Thyroid gland (tissue), 4 donors: Measurements from ENCODE around the gene EFCAB7.

Experiments
- POLR2A ChIP-seq, 2 donors: fragments of 450-650 bp; IDR thresholded peaks; one replicate each; pipeline ENCODE4 v1.6.1; 2017; ENCODE audit warnings: antibody characterized with exemption in 2 of 2, mild to moderate bottlenecking in 2 of 2, moderate library complexity in 1 of 2
- TF ChIP-seq, protein P1 (sequence below), 6 experiments: fragments of 200-600 bp in 3 of 6; fragments of 450-650 bp in 3 of 6; sonication (generic) in 3 of 6; IDR thresholded peaks; one replicate each; pipeline ENCODE4 v1.5.1; 2016 to 2019; ENCODE audit warnings: antibody characterized with exemption in 6 of 6, mild to moderate bottlenecking in 2 of 6, inconsistent platforms in 1 of 6, moderate library complexity in 1 of 6

DNA sequence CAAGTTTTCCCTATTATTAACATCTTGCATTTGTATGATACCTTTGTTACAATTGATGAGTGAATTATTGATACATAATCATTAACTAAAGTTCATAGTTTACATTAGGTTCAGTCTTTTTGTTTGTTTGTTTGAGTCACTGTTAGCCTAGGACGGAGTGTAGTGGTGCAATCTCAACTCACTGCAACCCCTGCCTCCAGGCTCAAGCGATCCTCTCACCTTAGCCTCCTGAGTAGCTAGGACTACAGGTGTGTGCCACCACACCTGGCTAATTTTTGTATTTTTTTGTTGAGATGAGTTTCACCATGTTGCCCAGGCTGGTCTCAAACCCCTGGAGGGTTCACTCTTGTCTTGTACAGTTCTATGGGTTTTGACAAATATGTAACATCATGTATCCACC lies 36.0 kb downstream of the EFCAB7 start:
- TF ChIP-seq, protein P1, sequence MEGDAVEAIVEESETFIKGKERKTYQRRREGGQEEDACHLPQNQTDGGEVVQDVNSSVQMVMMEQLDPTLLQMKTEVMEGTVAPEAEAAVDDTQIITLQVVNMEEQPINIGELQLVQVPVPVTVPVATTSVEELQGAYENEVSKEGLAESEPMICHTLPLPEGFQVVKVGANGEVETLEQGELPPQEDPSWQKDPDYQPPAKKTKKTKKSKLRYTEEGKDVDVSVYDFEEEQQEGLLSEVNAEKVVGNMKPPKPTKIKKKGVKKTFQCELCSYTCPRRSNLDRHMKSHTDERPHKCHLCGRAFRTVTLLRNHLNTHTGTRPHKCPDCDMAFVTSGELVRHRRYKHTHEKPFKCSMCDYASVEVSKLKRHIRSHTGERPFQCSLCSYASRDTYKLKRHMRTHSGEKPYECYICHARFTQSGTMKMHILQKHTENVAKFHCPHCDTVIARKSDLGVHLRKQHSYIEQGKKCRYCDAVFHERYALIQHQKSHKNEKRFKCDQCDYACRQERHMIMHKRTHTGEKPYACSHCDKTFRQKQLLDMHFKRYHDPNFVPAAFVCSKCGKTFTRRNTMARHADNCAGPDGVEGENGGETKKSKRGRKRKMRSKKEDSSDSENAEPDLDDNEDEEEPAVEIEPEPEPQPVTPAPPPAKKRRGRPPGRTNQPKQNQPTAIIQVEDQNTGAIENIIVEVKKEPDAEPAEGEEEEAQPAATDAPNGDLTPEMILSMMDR (IDR thresholded peaks at IDR 0.05): no peak
- no peak for TF ChIP-seq POLR2A (IDR thresholded peaks at IDR 0.05)
